HEK293T (cell line): ENCODE measurements around the gene SLC9A9.

Source experiments
- CTCF ChIA-PET: fragments of 350-600 bp; formaldehyde crosslinking; extraction: SDS; loops from one replicate; lab custom pipeline; 2021; ENCODE audit warnings: antibody characterized with exemption, inconsistent platforms; lab: Yijun Ruan, JAX
- POLR2A ChIA-PET: fragments of 350-600 bp; formaldehyde crosslinking; extraction: SDS; loops from one replicate; lab custom pipeline; 2020; ENCODE audit warnings: antibody characterized with exemption, inconsistent platforms; lab: Yijun Ruan, JAX
- DNase-seq: peaks from one replicate; pipeline ENCODE4 v3.0.0; 2012; ENCODE audit warnings: mixed read lengths; ENCODE audit errors: extremely low spot score
- ARNT ChIP-seq: fragments of 450-650 bp; IDR thresholded peaks from 2 replicates; pipeline ENCODE4 v1.6.1; 2017; ENCODE audit warnings: mild to moderate bottlenecking
- BHLHE40 ChIP-seq: fragments of 450-650 bp; IDR thresholded peaks from 2 replicates; pipeline ENCODE4 v1.6.1; 2016; ENCODE audit warnings: mild to moderate bottlenecking, moderate library complexity, borderline replicate concordance
- CTBP1 ChIP-seq: fragments of 450-650 bp; IDR thresholded peaks from 2 replicates; pipeline ENCODE4 v1.6.1; 2016; ENCODE audit warnings: borderline replicate concordance
- ELF4 ChIP-seq: fragments of 450-650 bp; IDR thresholded peaks from 2 replicates; pipeline ENCODE4 v1.6.1; 2017; ENCODE audit warnings: antibody characterized with exemption
- FOXA1 ChIP-seq: fragments of 450-650 bp; IDR thresholded peaks from 2 replicates; pipeline ENCODE4 v1.6.1; 2016; ENCODE audit warnings: mild to moderate bottlenecking
- FOXK2 ChIP-seq: fragments of 450-650 bp; IDR thresholded peaks from 2 replicates; pipeline ENCODE4 v1.6.1; 2016; ENCODE audit warnings: mild to moderate bottlenecking
- FOXM1 ChIP-seq: fragments of 450-650 bp; IDR thresholded peaks from 2 replicates; pipeline ENCODE4 v1.6.1; 2017; ENCODE audit warnings: mild to moderate bottlenecking, borderline replicate concordance
- HDGF ChIP-seq: fragments of 450-650 bp; IDR thresholded peaks from 2 replicates; pipeline ENCODE4 v1.6.1; 2017; ENCODE audit warnings: antibody characterized with exemption, borderline replicate concordance
- L3MBTL2 ChIP-seq: fragments of 450-650 bp; conservative IDR thresholded peaks from 2 replicates; pipeline ENCODE4 v1.6.1; 2016; ENCODE audit warnings: mild to moderate bottlenecking
- LEF1 ChIP-seq: fragments of 450-650 bp; IDR thresholded peaks from 2 replicates; pipeline ENCODE4 v1.6.1; 2017; ENCODE audit warnings: mild to moderate bottlenecking, borderline replicate concordance
- NFRKB ChIP-seq: fragments of 450-650 bp; IDR thresholded peaks from 2 replicates; pipeline ENCODE4 v1.6.1; 2016; ENCODE audit warnings: mild to moderate bottlenecking, moderate library complexity
- PKNOX1 ChIP-seq: fragments of 450-650 bp; IDR thresholded peaks from 2 replicates; pipeline ENCODE4 v1.6.1; 2016
- SP1 ChIP-seq: fragments of 450-650 bp; IDR thresholded peaks from 2 replicates; pipeline ENCODE4 v1.6.1; 2017
- SUZ12 ChIP-seq: fragments of 450-650 bp; IDR thresholded peaks from 2 replicates; pipeline ENCODE4 v1.6.1; 2016; ENCODE audit warnings: mild to moderate bottlenecking
- TARDBP ChIP-seq: fragments of 450-650 bp; IDR thresholded peaks from 2 replicates; pipeline ENCODE4 v1.6.1; 2016
- ZNF384 ChIP-seq: fragments of 450-650 bp; IDR thresholded peaks from 2 replicates; pipeline ENCODE4 v1.6.1; 2016

Gene SLC9A9

GRCh38 chr3:143532091-143532490, 316.2 kb downstream of the SLC9A9 start:
- TF ChIP-seq LEF1 (no peak), FOXM1 (no peak), ELF4 (no peak), NFRKB (no peak), FOXA1 (no peak), FOXK2 (no peak), CTBP1 (no peak), SP1 (no peak), HDGF (no peak), PKNOX1 (no peak), ARNT (no peak), ZNF384 (no peak), SUZ12 (no peak), L3MBTL2 (no peak), TARDBP (no peak), BHLHE40 (no peak)
- ChIA-PET CTCF (no interaction called here), POLR2A (no interaction called here)
- no peak for DNase-seq

- DNase-seq, result no peak
- ChIA-PET CTCF (no interaction called here), POLR2A (no interaction called here)
- TF ChIP-seq ARNT, result no peak
- no peak for TF ChIP-seq FOXK2
- TF ChIP-seq NFRKB, result no peak
- no peak for TF ChIP-seq BHLHE40
- no peak for TF ChIP-seq HDGF
- TF ChIP-seq SUZ12, result no peak
- no peak for TF ChIP-seq ELF4
Observed at GRCh38 chr3:143531101-143531500, 317.2 kb downstream of the SLC9A9 start.

GRCh38 chr3:143529798-143530197, 318.5 kb downstream of the SLC9A9 start:
- DNase-seq, result no peak
- POLR2A ChIA-PET, result no interaction called here
- TF ChIP-seq BHLHE40, result no peak
- no peak for TF ChIP-seq FOXM1
- TF ChIP-seq L3MBTL2, result no peak
- TF ChIP-seq NFRKB, result no peak
- TF ChIP-seq FOXA1, result no peak
- CTCF ChIA-PET, result no interaction called here

- TF ChIP-seq TARDBP (no peak), CTBP1 (no peak), FOXK2 (no peak), SUZ12 (no peak), ELF4 (no peak), FOXA1 (no peak), NFRKB (no peak), ARNT (no peak), L3MBTL2 (no peak), SP1 (no peak), PKNOX1 (no peak), FOXM1 (no peak), ZNF384 (no peak), HDGF (no peak), LEF1 (no peak), BHLHE40 (no peak)
- POLR2A ChIA-PET, result no interaction called here
- no peak for DNase-seq
- CTCF ChIA-PET, result no interaction called here
Observed at GRCh38 chr3:143529018-143529478, 319.2 kb downstream of the SLC9A9 start.

GRCh38 chr3:143526011-143526545, 322.2 kb downstream of the SLC9A9 start:
- TF ChIP-seq HDGF (no peak), ELF4 (no peak), PKNOX1 (no peak), ZNF384 (no peak), ARNT (no peak), LEF1 (no peak), FOXM1 (no peak), NFRKB (no peak), L3MBTL2 (no peak), BHLHE40 (no peak), CTBP1 (no peak), FOXA1 (no peak), SP1 (no peak), TARDBP (no peak), SUZ12 (no peak), FOXK2 (no peak)
- ChIA-PET CTCF (no interaction called here), POLR2A (no interaction called here)
- DNase-seq, result no peak

GRCh38 chr3:143525408-143525807, 322.9 kb downstream of the SLC9A9 start:
- no peak for DNase-seq
- ChIA-PET CTCF (no interaction called here), POLR2A (no interaction called here)

More at GRCh38 chr3:143525408-143525807, 322.9 kb downstream of the SLC9A9 start:
- TF ChIP-seq ZNF384, result no peak
- no peak for TF ChIP-seq FOXM1
- TF ChIP-seq TARDBP, result no peak
- TF ChIP-seq FOXA1, result no peak
- no peak for TF ChIP-seq ARNT
- no peak for TF ChIP-seq NFRKB
- no peak for TF ChIP-seq CTBP1
- no peak for TF ChIP-seq ELF4
- no peak for TF ChIP-seq FOXK2
- no peak for TF ChIP-seq PKNOX1
- TF ChIP-seq SUZ12, result no peak
